Measurements from ENCODE around the gene COA8.

Gene COA8

DNA sequence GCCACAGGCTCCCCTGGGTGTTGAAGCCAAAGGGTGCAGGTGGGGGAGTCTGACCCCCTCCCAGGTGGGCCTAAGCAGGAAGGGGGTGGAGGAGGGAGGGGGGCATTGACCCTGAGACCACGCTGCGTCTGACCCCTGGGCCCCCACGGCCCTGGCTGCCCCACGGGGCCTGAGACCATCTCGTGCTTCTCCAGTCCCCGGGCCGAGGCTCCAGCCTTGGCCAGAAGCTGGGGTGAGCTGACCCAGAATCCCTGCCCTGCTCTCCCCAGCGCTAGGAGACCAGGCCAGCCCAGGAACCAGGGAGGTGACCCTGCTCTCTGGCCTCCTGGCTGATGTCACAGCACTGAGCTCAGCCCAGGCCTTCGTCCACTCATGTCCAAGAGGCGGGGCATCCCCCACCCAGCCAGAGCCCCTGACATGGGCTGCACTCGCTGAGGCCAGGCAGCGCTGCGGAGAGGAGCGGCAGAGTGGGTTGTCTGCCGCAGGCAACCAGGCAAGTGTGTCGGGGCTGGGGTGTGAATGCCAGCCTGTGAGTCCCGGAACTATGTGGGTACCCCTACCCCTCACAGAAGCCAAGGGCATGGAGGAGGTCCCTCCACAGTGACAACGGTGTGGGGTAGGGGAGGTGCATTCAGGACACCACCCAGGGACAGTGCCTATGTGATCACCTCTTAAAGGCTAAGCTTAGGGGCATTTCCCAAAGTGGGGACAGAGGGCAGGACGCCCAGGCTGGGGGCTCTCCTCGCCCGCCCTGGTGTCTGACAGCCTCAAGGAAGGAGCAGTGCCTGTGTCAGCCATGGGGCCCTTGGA, 27.5 kb upstream of the COA8 start:
- no peak overlapping the region for H3K4me3 ChIP-seq (replicated peaks in 1 of 2; ENCODE audit: low read depth in 2 of 2, low read length in 2 of 2)
- no peak for DNase-seq (ENCODE audit: low read depth in 2 of 2)

GRCh38 chr14:103535891-103536565, 26.7 kb upstream of the COA8 start:
- DNase-seq (ENCODE audit: low read depth in 2 of 2): no peak
- H3K4me3 ChIP-seq (replicated peaks in 1 of 2; ENCODE audit: low read depth in 2 of 2, low read length in 2 of 2): no peak overlapping the region
- no peak for TF ChIP-seq CTCF (IDR thresholded peaks at IDR 0.05; ENCODE audit: low read depth, low read length)

More for the DNA sequence above, 27.5 kb upstream of the COA8 start:
- TF ChIP-seq CTCF (IDR thresholded peaks at IDR 0.05; ENCODE audit: low read depth, low read length): no peak

GRCh38 chr14:103536693-103537092, 26.1 kb upstream of the COA8 start:
- DNase-seq (ENCODE audit: low read depth in 2 of 2): no peak
- TF ChIP-seq CTCF (IDR thresholded peaks at IDR 0.05; ENCODE audit: low read depth, low read length): no peak
- no peak overlapping the region for H3K4me3 ChIP-seq (replicated peaks in 1 of 2; ENCODE audit: low read depth in 2 of 2, low read length in 2 of 2)

- DNase-seq (ENCODE audit: low read depth in 2 of 2): peak in 1 of 2 donors; percentile 45
- TF ChIP-seq CTCF (IDR thresholded peaks at IDR 0.05; ENCODE audit: low read depth, low read length): no peak
- H3K4me3 ChIP-seq (replicated peaks in 1 of 2; ENCODE audit: low read depth in 2 of 2, low read length in 2 of 2): no peak overlapping the region
These were observed 25.4 kb upstream of the COA8 start for GRCh38 chr14:103537175-103537990.

DNA sequence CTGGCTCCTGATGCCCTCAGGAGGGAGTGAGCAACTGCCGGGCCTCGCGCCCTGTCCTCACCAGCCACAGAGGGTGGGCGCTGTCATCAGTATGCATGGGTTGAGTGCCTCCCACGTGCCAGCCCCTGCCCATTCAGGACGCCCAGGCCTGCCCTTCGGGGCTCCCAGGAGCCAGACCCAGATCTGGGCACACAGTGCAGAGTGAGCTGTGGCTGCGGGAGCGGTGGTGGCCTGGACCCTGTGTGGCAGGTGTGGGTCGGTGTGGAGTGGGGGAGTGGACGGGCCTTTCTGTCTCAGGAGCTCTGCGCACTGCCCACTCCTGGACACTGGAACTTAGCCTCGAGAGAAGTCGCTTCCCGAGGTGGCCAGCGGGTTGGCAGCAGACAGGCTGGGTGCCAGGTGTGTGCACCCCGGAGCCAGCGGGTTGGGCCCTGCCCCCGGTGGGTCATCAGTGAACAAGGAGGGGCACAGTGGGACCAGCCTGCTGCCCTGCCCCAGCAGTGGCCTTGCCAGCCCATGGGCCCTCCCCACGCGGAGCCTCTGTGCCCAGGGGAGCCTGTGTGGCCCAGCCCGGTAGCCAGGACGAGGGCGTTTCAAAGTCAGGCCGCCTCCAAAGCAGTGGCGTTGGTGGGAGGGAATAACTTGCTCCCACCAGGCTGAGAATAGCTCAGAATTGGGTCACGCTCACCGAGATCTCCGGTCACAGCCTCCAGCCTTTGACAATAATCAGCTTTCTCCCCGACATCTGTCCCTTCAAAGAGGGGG, 24.3 kb upstream of the COA8 start:
- no peak overlapping the region for H3K4me3 ChIP-seq (replicated peaks in 1 of 2; ENCODE audit: low read depth in 2 of 2, low read length in 2 of 2)
- no peak for DNase-seq (ENCODE audit: low read depth in 2 of 2)
- no peak for TF ChIP-seq CTCF (IDR thresholded peaks at IDR 0.05; ENCODE audit: low read depth, low read length)
